ENCODE data around the gene AXIN2.

Gene AXIN2

DNA sequence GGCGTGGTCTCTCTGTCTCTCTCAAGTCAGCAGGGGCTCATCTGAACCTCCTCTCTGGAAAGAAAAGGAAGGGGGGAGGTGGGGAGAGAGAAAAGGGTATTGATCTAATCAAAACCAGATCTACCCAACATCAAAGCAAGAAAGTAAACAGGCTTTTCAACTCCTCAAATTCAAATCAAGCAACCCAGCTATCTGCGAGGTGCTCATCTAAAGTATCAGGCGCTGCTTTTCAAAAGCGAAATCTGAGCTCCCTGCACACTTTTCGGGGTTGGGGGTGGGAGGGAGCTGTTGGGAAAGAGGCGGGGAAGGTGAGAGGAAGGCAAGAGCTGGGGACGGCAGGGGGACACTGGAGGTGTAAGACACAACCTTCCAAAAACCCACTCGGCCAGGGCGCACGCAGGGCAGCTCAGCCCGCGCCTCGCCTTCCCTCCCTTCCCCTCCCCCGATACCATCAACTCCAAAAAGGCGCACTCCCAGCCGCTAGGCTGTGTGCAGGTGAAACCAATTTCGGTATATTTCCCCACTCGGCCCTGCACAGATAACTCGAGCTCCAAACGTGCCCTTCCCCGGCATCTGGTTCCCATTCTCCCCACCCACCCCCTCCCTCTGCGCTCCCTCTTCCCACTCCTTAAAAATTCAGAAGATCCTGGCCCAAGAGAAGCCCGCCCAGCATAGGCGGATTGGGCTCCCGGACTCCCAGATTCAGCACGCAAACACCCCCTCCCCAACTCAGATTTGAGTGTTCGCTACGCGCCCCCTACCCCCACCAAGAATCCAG lies 2.6 kb downstream of the AXIN2 start:
- DNase-seq (ENCODE audit: low read depth, low spot score): no peak
- Histone ChIP-seq H3K9me3 (ENCODE audit: low read depth, low read length) (no peaks in the 10 kb centered on the region), H3K36me3 (ENCODE audit: insufficient read depth, low read length) (peaks cover 6% of the 10 kb centered on the region; the same call in 1 of the 2 replicates), H3K4me3 (peak overlapping the region; percentile 94), H3K27ac (no peak overlapping the region), H3K9ac (ENCODE audit: insufficient read length) (peak overlapping the region; percentile 67)
- TF ChIP-seq FOXP2 (optimal IDR thresholded peaks at IDR 0.05; ENCODE audit: control extremely low read depth, extremely low read length, insufficient read depth) (no peak), EZH2 (IDR thresholded peaks at IDR 0.05) (no peak), POLR2AphosphoS5 (IDR thresholded peaks at IDR 0.05; ENCODE audit: borderline replicate concordance, low read depth, low read length) (no peak)

DNA sequence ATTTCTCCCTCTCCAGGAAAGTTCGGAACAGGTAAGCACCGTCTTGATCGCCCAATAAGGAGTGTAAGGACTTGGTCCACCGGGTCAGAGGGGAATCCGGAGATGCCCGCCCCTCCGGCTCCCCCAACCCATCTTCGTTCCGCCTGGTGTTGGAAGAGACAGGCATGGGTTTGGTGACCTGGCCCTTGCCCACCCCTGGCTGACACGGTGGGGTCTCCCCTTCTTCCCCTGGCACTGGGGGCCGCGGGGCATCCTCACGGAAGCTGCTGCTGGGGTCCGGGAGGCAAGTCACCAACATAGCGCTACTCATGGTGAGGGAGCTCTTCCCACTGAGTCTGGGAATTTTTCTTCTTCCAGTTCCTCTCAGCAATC lies 3.2 kb downstream of the AXIN2 start:
- H3K4me3 ChIP-seq: peak overlapping the region; percentile 94
- no peak overlapping the region for H3K27ac ChIP-seq
- H3K9me3 ChIP-seq (ENCODE audit: low read depth, low read length): no peaks in the 10 kb centered on the region
- H3K9ac ChIP-seq (ENCODE audit: insufficient read length): no peak overlapping the region
- H3K36me3 ChIP-seq (ENCODE audit: insufficient read depth, low read length): peaks cover 6% of the 10 kb centered on the region; the same call in 1 of the 2 replicates
- DNase-seq (ENCODE audit: low read depth, low spot score): no peak
- TF ChIP-seq FOXP2 (optimal IDR thresholded peaks at IDR 0.05; ENCODE audit: control extremely low read depth, extremely low read length, insufficient read depth) (no peak), EZH2 (IDR thresholded peaks at IDR 0.05) (no peak), POLR2AphosphoS5 (IDR thresholded peaks at IDR 0.05; ENCODE audit: borderline replicate concordance, low read depth, low read length) (no peak)

DNA sequence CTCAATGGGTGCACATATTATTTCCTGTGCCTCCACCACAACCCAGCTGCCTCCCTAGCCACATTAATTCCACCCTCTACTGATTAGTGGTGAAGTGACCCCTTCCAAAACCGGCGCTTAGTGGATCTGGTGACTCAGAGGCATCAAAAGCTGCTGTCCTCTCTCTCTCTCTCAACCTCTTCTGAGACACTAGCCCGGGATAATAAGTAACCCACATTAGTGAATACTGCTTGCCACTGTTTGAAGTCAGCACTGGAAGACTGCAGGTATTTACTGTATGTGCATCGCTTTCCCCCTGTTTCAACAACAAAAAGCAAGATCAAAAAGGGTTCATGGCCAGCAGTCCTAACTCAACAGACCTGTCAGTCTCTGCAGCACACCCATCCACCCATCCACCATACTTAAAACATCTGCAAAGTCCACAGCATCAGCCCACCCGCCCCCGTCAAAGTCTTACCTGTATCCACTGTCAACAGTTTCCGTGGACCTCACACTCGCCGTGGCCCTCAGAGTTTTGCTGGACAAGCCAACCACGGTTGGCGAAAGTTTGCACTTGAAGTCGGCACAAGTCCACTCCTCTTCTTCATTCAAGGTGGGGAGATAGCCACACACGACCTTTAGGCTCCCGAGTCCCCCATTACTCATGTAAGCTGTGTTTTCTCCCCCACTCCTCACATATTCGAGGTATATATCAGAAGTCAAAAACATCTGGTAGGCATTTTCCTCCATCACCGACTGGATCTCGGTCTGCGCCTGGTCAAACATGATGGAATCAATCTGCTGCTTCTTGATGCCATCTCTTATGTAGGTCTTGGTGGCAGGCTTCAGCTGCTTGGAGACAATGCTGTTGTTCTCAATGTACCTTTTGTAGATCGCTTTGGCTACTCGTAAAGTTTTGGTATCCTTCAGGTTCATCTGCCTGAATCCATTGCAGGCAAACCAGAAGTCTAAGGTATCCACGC lies 3.8 kb downstream of the AXIN2 start:
- H3K36me3 ChIP-seq (ENCODE audit: insufficient read depth, low read length): peaks cover 6% of the 10 kb centered on the region; the same call in 1 of the 2 replicates
- H3K27ac ChIP-seq: no peak overlapping the region
- no peak for DNase-seq (ENCODE audit: low read depth, low spot score)
- no peaks in the 10 kb centered on the region for H3K9me3 ChIP-seq (ENCODE audit: low read depth, low read length)
- TF ChIP-seq FOXP2 (optimal IDR thresholded peaks at IDR 0.05; ENCODE audit: control extremely low read depth, extremely low read length, insufficient read depth) (no peak), EZH2 (IDR thresholded peaks at IDR 0.05) (no peak), POLR2AphosphoS5 (IDR thresholded peaks at IDR 0.05; ENCODE audit: borderline replicate concordance, low read depth, low read length) (no peak)
- peak overlapping the region; percentile 26 for H3K4me3 ChIP-seq
- no peak overlapping the region for H3K9ac ChIP-seq (ENCODE audit: insufficient read length)

DNA sequence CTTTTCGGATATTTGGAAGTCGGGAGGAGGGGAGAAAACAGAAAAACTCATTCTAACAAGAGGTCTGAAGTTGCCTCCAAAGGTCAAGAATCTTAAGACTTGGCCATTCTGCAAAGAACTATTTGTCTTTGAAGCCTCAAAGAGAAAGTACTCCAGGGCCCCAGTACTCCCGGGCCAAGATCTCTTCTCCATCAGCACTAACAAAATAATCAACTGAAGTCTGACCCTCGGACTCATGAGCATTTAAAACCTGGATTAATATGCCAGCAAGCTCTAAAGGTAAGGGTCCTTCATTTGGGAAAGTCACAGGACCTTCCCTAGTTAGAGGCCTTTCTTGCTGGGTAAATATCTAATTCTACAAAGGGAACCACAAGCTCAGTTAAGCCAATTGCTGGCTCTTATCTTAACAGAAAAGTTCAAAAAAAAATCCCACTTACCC lies 4.5 kb downstream of the AXIN2 start:
- H3K9ac ChIP-seq (ENCODE audit: insufficient read length): no peak overlapping the region

DNA sequence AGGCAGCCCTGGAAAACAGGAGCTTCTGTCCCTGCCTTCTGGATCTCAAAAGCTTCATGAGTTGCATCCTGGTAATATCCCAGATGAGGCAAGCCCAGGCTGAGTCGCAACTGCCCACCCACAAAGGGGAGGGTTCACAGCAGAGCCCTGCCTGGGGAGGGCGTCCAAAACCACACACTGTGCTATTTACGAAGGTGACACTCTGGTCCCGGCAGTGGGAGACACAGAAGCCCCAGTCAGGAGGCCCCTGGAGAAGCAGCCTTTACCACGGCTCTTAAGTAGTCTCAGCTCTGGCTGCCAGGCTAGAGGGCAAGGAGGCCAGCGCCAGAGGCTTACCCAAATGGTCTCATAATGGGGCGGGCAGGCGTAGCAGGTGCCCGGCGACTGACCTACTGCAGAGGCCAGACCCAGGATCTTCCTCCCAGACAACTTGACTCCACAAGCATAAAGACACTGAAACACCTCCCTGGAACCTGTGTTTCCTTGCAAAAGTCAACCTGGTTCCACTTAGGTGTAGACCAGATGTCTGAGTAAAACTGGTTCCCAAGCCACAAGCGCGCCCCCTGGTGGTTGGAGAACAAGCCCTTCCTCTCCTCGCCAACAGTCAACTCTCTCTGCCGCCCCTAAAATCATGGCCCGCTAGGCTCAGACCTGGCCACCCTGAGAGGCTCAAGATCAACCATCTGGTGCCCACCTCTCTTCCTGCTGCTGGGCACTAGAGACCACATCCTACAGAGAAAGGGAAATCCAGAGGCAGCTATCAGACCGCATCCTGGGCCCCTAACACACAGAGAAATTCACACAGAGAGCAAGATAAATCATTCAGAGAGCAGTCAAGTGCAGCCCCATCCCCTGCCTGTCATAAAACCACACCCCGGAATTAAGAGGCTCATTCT lies 5.2 kb downstream of the AXIN2 start:
- Histone ChIP-seq H3K36me3 (ENCODE audit: insufficient read depth, low read length) (peaks cover 6% of the 10 kb centered on the region; the same call in 1 of the 2 replicates), H3K9me3 (ENCODE audit: low read depth, low read length) (no peaks in the 10 kb centered on the region), H3K9ac (ENCODE audit: insufficient read length) (no peak overlapping the region), H3K27ac (no peak overlapping the region), H3K4me3 (0 out of 2 replicates have a peak overlapping the region, but pooled peaks have one; percentile 9)
- no peak for TF ChIP-seq FOXP2 (optimal IDR thresholded peaks at IDR 0.05; ENCODE audit: control extremely low read depth, extremely low read length, insufficient read depth)
- TF ChIP-seq EZH2 (IDR thresholded peaks at IDR 0.05): no peak
- no peak for TF ChIP-seq POLR2AphosphoS5 (IDR thresholded peaks at IDR 0.05; ENCODE audit: borderline replicate concordance, low read depth, low read length)
- no peak for DNase-seq (ENCODE audit: low read depth, low spot score)

More for the DNA sequence above, 4.5 kb downstream of the AXIN2 start:
- Histone ChIP-seq H3K36me3 (ENCODE audit: insufficient read depth, low read length) (peaks cover 6% of the 10 kb centered on the region; the same call in 1 of the 2 replicates), H3K4me3 (0 out of 2 replicates have a peak overlapping the region, but pooled peaks have one; percentile 9), H3K27ac (no peak overlapping the region), H3K9me3 (ENCODE audit: low read depth, low read length) (no peaks in the 10 kb centered on the region)
- no peak for DNase-seq (ENCODE audit: low read depth, low spot score)
- TF ChIP-seq POLR2AphosphoS5 (IDR thresholded peaks at IDR 0.05; ENCODE audit: borderline replicate concordance, low read depth, low read length) (no peak), EZH2 (IDR thresholded peaks at IDR 0.05) (no peak), FOXP2 (optimal IDR thresholded peaks at IDR 0.05; ENCODE audit: control extremely low read depth, extremely low read length, insufficient read depth) (no peak)

DNA sequence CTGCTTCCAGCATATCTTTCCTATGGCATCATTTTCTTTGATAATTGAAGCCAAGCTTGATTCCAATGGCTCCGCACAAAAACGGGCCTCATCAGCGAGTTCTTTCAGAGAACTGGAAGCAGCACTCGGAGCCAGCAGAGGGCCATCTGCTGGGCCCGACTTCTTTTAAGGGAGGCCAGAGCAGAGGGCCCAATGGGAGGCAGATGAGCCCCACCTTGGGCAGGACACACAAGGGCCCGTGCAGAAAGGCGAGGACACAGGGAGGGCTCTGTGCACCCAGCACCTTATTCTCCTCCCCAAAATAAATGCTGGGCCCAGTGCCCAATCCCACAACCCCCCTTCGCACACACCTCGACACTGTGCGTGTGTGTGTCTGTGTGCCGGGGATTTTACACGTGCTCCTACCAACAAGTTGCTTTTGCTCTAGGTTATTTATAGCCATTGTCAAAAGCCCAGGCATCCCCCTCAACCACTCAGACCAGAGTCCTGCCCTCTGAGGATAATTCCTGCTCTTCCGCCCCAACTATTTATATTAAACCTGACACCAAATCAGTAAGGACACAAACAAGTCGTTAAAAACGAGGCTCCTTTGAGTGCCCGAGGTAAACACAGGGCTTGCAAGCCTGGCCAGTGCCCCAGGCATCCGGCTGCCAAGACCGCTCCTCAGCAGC lies 6.8 kb downstream of the AXIN2 start:
- DNase-seq (ENCODE audit: low read depth, low spot score): no peak
- Histone ChIP-seq H3K9ac (ENCODE audit: insufficient read length) (no peak overlapping the region), H3K4me3 (no peak overlapping the region), H3K36me3 (ENCODE audit: insufficient read depth, low read length) (peaks cover 6% of the 10 kb centered on the region; the same call in 1 of the 2 replicates), H3K9me3 (ENCODE audit: low read depth, low read length) (no peaks in the 10 kb centered on the region), H3K27ac (no peak overlapping the region)
- TF ChIP-seq POLR2AphosphoS5 (IDR thresholded peaks at IDR 0.05; ENCODE audit: borderline replicate concordance, low read depth, low read length) (no peak), EZH2 (IDR thresholded peaks at IDR 0.05) (no peak), FOXP2 (optimal IDR thresholded peaks at IDR 0.05; ENCODE audit: control extremely low read depth, extremely low read length, insufficient read depth) (no peak)

Measured in SK-N-MC (cell line).